DMS 273 (cell line): ENCODE measurements around the gene TEX51.
A peak's percentile ranks its signal among the peaks of the same experiment; 100 is the strongest.

Experiments used
- DNase-seq: peaks from one replicate; lab custom pipeline; 2025; ENCODE audit not compliant: unreplicated experiment; lab: John Stamatoyannopoulos, UW

The TEX51 gene

DNA sequence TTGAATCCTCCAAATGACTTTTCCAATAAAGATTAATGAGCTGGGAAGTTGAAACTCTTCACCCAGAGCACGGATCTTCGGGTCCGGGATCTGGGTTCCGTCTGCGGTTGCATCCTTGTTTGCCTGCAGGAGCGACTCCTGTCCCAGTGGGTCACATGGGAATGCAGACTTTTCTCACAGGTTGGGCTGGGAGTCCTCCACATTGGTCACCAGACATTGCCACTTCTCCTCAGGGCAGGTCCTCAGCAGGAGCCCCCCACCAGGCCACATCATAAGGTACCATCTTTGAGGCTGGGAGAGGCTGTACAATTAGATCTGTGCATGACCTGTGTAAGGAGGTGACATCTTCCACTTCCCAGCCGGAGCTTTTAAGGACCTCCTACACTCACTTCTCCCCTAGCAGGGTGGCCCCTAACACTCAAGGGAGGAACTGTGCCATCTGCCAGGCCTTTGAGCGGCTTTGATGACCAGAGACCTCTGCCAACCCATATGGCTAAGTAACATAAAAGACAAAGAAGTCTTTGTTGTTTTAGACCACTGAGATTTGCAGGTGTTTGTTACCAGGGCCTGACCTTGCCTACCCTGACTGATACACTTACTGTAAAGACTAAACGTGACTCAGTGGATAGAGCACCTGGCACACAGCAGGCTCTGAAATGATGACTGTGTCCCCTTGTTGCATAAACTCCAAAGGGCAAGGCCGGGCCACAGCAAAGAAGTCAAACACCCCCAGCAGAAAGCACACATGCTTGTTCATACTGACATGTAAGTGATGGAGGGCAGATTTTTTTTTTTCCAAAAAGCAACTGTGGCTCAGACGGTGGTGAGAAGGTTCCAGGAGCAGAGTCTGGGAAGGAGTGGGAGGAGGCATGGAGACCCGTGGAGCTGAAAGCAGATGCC, 7.9 kb upstream of the TEX51 start:
- peak; percentile 32 for DNase-seq

DNA sequence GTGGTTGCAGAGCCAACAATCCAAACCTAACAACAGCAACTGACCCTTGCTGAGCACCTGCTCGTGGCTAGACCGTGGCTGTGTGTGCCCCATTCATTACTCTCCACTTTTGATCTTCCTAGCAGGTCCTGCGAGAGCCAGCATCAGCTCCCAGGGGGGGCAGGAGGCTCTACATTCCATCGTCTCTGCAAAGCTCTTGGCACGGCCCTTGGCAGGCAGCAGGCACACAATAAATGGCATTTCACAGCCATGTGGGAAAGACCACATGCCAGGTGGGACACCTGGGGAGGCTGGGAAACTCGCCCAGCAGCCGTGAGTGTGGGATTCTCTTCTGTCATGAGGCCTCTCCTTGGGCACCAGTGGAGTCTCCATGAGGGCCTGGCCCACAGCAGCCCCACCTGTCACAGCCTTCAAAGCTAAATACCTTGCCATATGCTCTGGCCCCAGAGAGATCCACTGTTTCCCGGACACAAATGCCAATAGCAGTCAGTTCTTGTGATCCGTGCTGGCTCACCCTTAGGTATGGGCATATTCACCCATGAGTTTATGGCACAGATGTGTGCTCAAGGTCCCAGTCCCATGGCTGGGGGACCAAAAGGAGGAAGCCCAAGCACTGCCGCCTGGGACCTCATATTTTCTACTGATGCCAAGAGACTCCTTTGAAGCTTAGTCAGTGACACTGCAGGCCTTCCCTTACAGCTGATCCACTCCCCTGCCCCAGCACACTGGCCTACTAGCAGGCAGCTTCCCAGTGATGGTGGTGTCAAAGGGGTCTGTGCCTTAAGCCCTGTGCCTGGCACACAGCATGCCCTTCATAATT, 6.8 kb upstream of the TEX51 start:
- DNase-seq: peak; percentile 94

DNA sequence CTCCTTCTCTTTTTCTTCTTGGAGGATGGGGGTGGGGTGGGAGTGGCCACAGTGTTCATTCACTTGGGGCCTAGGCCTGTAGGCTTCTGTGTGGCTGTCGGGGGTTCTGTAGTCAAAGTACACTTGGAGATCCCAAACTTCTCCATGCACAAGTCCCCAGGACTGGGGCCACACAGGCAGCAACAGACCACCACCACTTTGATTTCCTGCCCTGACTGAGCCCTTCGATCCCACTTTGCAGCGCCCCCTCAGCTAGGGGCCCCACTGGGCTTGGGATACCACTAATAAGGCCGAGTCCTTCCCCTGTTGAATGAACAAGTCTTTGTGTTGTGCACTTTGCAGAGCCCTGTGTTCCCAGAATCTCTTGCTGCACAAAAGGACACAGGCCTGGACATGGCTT, 5.5 kb upstream of the TEX51 start:
- DNase-seq: no peak

DNA sequence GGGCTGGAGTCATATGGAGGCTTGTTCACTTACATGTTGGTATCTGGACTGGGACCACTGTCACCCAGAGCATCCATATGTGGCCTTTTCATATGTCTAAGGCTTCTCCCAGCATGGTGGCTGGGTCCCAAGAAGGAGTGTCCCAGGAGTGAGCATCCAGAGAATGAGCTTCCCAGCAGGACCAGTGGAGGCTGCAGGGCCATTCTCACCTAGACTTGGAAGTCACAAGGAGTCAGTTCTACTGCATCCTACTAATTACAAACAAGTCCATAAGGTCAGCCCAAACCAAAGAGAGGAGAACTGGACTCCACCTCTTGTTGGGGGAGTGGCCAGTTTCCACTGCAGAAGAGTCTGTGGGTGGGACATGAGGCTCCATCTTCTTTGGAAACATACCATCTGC, 5.1 kb upstream of the TEX51 start:
- DNase-seq: no peak

DNA sequence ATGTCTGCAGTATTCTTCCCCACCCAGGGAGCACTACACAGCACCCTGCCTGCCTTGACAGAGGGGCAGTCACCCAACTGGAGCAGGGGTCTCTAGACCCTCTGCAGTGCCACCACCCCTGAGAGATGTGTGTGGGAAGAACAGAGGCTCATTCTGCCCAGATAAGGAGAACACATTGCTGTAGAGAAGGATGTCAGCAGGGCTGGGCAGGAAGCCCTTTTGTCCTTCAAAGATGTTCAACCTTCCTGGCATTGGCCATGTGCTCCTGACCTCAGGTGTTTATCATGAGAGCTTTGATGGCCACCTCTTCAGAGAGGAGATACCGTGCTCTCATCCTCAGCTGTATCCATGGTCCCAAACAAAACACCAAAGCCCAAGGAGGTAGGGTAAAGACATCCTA, 4.6 kb upstream of the TEX51 start:
- no peak for DNase-seq

DNA sequence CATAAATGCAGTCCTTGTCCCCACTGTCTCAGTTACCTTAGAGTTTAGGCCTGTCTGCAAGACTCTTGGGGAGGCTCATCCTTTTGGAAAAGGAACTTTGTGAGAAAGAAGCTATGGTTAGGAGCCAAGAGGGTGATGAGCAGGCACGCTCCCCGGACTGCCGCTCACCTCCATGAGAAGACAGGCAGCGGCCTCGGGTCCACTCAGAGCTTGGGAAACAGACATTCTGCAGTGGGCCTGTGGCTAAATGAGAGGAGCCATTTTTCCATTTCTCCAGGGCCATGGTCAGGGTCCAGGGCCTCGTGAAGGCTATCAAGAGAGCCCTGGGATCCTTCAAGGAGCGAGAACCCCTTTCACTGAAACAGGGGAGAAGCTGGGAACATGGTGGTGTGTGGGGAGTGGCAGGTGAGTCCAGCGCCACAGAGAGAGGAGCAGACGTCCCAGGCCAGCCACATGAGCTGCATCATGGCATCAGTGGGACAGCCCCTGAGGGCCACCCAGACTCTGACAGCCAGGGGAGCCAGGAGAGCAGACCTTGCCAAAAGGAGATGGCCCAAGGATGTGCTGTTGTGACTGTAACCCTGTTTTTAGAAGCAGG, 4.0 kb upstream of the TEX51 start:
- DNase-seq: no peak

DNA sequence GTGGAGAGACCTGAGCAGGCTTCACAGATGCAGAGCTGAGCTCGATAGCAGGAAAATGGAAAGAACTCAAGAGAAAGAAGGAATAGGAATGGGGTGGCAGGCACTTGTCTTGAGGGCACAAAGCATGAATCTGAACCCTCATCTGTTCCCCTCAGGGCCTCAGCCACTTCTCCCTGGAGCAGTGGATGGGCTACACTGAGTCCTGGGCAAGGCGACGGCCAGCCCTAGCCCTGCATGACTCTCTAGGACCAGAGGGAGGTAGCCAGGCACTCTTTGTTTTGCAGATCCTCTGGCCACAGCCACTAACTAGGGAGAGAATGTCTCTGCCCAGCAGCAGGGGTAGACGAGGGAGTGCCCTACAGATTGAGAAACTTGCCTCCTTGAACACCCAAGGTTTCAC, 3.4 kb upstream of the TEX51 start:
- DNase-seq: no peak

DNA sequence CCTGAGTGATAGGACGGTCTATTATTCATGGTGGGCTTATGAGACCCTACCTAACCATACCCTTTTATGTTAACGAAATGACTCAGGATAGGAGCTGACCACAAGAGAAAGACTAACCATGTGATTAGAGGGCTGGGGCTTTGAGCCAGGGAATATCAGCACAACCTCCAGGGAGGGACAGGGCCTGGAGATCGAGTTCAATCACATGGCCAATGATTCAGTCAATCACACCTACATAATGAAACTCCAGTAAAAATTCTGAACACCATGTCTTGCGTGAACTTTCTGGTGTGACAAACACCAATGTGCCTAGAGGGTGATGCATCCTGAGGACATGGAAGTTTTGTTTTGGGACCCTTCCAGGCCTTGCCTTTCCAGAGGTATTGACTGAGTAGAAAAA, 2.2 kb upstream of the TEX51 start:
- DNase-seq: no peak

DNA sequence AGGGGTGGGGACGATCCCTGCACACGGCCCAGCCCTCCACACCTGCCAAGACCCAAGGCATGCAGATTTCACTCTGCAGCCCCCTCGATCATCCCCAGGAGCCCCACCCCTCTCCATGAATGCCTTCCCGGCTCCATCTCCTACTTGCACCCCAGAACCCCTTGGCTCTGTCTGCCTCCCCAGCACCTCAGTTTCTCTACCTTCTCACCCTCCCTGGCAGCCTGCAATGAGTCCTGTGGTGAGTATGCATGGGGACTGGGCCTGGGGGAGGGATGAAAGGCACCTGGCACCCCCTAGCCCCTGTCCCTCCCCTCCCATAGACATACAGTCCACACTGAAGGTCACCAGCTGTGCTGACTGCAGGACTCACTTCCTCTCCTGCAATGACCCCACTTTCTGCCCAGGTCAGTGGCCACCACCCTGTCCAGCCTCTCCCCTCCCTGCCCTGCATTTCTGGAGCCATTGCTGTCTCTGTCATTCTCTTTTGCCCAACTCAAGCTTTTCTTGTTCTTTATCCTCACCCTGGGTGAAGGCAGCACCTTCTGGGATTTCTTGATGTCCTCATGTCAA, 1.0 kb downstream of the TEX51 start:
- no peak for DNase-seq

DNA sequence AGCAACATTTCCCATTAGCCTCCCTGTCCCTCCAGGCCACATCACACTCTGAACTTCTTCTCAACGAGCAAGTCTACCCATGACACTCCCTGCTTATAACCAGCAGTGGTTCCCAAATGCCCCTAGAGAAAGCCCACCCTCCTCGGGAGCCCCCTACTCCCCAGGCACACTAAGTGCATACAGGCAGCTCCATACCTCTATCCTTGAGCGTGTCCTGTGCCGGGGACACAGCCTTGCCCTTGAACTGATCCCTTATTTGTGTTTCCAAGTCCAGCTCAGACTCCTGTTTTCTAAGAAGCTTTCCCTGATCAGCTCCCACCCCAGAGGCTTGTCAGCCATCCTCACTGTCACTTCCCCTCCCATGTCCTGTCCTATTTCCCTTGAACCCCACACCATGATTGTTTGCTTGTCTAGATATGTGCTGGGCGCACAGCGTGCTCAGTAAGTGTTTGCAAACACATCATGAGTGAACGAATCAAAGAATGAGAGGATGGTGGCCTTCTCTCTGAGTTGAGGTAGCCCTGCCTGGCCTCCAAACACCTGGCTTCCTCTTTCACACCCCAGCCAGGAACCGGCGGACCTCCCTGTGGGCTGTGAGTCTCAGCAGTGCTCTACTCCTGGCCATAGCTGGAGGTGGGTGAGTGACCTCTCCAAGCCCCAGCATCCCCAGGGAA, 2.1 kb downstream of the TEX51 start:
- DNase-seq: no peak

DNA sequence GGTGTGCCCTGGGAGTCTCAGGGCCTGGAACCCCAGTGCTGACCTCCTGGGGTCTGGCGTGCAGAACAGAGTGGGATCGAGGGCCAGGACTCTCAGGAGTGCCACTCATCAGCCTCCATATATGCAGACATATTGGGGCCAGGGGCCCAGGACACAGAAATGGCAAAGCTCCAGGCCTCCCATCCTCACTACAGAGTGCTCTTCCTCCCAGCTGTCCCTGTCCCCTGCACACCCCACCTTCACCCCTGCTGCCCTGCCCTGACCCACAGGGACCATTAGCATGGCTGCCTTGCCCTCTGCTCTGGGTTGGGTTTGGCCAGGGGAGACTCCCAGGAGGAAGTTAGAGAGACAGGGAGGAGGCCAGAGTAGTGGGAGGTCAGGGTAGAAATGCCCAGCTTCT, 2.8 kb downstream of the TEX51 start:
- no peak for DNase-seq

DNA sequence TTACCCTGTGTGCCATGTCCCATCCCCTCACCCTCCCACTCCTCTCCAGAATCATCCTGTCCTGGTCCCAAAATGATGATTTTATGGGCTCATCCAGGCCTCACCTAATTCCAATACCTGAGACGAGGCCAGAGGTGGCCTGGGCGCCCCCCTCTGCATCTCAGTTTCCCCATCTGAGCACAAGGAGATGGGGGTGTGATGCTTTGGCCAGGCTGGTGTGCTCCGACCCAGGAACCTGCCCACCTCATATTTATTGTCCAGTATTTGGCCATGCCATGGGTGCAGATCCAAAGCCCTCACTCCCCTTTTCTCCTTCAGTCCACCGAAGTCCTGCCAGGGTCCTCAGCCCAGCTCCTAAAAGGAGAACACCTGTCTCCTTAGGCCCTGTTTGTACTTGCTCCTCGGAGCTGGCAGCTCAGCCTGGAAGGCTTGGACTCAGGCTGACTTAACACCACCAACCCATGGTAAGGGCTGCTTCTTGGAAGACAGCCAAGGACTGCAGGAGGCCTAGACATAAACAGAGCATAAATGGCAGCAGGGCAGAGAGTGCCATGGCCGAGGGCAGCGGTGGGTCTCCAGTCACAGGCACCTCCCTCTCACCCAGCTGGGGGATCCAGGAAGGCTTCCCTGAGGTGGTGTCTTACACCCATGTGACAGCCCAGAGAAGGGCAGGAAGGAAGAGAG, 3.6 kb downstream of the TEX51 start:
- DNase-seq: peak; percentile 50

DNA sequence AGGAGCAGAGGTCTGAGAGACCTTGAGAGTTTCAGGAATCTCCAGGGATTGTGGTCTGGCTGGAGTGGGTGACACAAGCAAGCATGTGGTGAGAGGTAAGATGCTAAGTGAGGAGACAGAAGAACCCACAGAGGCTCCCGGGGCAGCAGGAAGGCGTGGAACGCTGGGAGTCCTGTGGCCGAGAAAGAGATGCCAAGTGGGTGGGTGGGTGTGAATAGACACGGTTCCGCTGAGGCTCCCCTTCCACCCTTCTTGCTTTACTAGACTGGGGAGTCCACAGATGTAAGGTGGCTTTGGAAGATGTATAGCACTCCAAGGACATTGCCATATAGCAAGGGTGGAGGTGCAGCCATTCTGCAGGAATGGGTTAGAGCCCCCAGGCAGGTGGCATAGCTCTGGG, 4.2 kb downstream of the TEX51 start:
- DNase-seq: no peak

DNA sequence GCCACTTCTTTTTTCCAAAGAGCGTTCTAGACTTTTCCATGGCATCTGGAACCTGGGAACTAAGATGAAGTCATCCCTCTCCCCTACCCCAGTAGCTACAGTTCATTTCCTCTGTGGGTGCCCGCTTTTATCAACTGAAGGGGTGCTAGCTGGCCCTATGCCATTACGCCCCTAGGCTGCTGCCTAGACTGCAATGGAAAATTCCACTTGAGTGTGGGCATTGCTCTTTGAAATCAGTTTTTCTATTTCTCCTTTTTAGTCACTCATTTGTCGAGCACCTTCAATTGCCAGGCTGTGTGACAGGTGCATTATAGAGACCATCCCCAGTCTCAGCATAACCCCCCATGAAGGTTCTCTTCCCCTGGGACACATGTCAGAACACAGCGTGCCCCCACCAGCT, 7.3 kb downstream of the TEX51 start:
- DNase-seq: no peak

DNA sequence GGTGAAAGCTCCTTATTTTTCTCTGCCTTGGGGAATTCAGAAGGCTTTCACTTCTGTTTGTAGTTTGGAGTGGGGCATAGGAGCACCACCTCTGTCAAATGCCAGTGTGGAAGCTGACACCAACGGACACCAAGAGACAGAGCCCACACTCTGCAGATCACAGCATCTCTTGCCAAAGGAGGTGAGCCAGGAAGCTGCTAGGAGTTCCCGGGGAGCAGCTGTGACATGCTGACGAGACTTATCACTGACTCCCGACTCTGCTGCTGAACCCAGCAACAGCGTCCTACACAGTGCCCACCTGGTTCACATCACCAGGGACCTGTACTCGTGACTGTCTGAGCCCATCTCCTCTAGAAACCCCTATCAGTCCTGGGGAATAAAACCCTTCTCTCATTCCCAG, 8.1 kb downstream of the TEX51 start:
- DNase-seq: peak; percentile 16

DNA sequence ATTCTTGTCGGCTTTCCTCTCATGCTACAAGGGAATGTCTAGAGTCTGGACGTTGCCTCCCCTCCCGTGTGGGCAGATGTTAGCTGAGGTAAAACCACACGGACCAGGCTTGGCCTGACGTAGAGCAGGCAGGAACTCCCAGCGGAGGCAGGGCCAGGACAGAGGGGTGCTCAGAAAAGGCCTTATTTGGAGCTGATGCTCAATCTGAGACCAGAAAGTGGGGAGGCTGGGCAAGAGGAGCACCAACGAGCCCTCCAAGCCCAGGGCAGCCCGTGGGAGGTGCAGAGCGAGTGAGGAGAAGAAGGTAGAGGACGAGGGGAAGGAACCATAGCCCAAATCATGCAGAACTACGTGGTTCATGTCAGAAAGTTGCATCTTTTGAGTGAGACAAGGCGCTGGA, 9.0 kb downstream of the TEX51 start:
- DNase-seq: no peak

DNA sequence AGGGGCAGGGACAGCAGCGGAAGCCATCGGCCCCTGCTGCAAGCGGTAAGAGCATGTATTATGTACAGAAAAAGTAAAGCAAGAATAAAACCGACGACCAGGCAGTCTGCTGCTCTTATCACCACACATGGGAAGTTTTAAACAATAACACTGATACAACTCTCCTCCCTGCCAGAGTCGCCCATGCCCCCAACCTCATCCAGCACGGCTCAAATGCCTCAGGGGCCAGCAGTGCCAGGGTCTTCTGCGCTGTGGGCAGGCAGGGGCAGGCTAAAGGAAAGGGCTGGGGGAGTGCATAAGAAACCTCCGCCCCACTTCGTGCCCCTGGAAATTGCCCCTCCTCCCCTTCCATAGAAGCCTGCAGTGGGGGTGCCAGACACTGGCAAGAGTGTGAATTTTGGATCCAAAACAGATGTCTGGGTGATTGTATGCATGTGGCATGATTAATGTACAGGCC, 10.1 kb downstream of the TEX51 start:
- no peak for DNase-seq

DNA sequence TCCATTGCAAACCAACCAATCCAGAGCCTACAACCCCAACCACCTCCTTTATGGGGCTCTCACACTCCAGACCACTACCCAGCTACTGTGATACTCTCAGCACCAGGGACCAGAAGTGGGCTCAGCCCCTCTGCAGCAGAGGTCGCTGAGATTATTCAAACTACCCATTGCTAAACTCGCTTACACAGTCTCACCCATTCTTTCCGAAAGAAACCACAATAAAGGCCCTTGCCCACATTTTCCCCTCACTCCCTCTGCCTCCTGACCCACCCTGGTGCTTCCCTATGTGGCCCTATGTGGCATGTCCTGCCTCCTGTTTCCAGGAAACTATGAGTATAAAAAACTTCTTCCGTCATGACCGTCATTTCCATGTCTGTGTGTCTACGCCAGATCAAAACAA, 10.7 kb downstream of the TEX51 start:
- DNase-seq: no peak

DNA sequence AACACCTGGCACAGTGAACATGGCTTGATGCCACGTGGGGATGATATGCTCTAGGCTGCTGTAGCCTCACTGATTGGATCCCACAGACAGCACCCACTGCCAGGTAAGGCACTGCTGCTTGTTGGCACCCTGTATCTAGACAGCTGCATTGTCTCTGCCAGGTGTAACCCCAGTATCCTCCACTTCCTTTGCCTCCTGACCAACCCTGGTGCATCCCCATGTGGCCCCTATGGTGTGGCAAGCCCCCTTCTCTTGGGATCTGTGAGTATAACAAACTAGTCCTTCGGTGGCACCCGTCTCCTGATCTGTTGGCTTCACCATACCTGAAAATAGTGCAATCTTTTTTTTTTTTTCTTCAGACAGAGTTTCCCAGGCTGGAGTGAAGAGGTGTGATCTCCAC, 11.1 kb downstream of the TEX51 start:
- DNase-seq: no peak

DNA sequence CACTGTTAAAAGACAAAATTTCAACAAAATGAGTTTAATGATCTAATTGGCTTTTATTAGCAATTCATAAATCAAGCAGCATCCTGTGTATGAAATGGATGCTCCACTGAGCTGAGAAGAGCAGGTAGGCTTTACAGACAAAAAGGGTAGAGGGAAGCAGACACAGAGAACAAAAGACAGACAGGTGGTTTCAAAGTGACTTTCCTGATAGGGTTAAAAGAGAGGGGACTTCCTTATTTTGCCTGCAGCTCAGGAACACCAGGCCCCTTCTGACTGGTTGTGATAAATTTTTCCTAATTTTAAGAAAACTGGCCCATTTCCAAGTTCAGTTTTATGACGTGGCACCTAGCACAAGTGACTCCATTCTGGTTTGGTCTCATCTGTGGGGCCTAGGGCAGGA, 11.9 kb downstream of the TEX51 start:
- DNase-seq: no peak
